Neural crest cell (in vitro differentiated cells): ENCODE results near the gene FNDC11. TPM values are rescaled to one million over a fixed set of nuclear protein-coding genes. Genes with fewer than 3 reads are reported as not detected.

Experiments used
- DNase-seq: peaks from one replicate; pipeline ENCODE4 v3.0.0; 2021; ENCODE audit warnings: low read depth, mixed read lengths, low spot score
- H3K27ac Mint-ChIP-seq: one replicate; pipeline ENCODE4 v1.8.0; 2021; ENCODE audit warnings: mild to moderate bottlenecking, mixed read lengths; ENCODE audit not compliant: unreplicated experiment
- H3K27me3 Mint-ChIP-seq: 2 replicates; pipeline ENCODE4 v1.8.0; 2021; ENCODE audit warnings: low read depth, mild to moderate bottlenecking, mixed read lengths
- H3K36me3 Mint-ChIP-seq: 2 replicates; pipeline ENCODE4 v1.8.0; 2021; ENCODE audit warnings: low read depth, mild to moderate bottlenecking, mixed read lengths
- H3K4me1 Mint-ChIP-seq: 2 replicates; pipeline ENCODE4 v1.8.0; 2021; ENCODE audit warnings: mixed read lengths
- H3K4me3 Mint-ChIP-seq: one replicate; pipeline ENCODE4 v1.8.0; 2021; ENCODE audit warnings: mild to moderate bottlenecking, mixed read lengths
- H3K9me3 Mint-ChIP-seq: 2 replicates; pipeline ENCODE4 v1.8.0; 2021; ENCODE audit warnings: mixed read lengths
- CTCF ChIP-seq: fragments of 200-600 bp; sonication (generic); conservative IDR thresholded peaks from 2 replicates; pipeline ENCODE4 v1.5.0; 2021; ENCODE audit warnings: antibody characterized with exemption, mild to moderate bottlenecking
- total RNA-seq: library from RNA; stranded (reverse); gene quantifications from 2 replicates; pipeline ENCODE4 v1.2.1, GENCODE V29; 2021

FNDC11 gene
- total RNA-seq, 1 donor from 2014 or later: 1.9 TPM

- no peaks in the 10 kb centered on the region for H3K36me3 Mint-ChIP-seq
- H3K27me3 Mint-ChIP-seq: peaks cover 4% of the 10 kb centered on the region
- peaks cover 5% of the 10 kb centered on the region for H3K4me1 Mint-ChIP-seq
- TF ChIP-seq CTCF: no peak
- H3K9me3 Mint-ChIP-seq: no peaks in the 10 kb centered on the region
- H3K4me3 Mint-ChIP-seq: no peak overlapping the region
- H3K27ac Mint-ChIP-seq: no peak overlapping the region
- DNase-seq: no peak
Observed at GRCh38 chr20:63546256-63546955, 7.6 kb upstream of the FNDC11 start.

GRCh38 chr20:63546956-63547724, 6.8 kb upstream of the FNDC11 start:
- Mint-ChIP-seq H3K36me3 (no peaks in the 10 kb centered on the region), H3K27ac (no peak overlapping the region), H3K27me3 (peaks cover 4% of the 10 kb centered on the region), H3K9me3 (no peaks in the 10 kb centered on the region), H3K4me1 (peaks cover 5% of the 10 kb centered on the region), H3K4me3 (no peak overlapping the region)
- TF ChIP-seq CTCF: no peak
- DNase-seq: no peak

- no peak for DNase-seq
- Mint-ChIP-seq H3K9me3 (no peaks in the 10 kb centered on the region), H3K4me3 (no peak within 1 kb of the TSS), H3K27ac (no peak within 1 kb of the TSS), H3K4me1 (peaks cover 5% of the 10 kb centered on the region), H3K36me3 (no peaks in the 10 kb centered on the region), H3K27me3 (peaks cover 4% of the 10 kb centered on the region)
- TF ChIP-seq CTCF: no peak
Observed at GRCh38 chr20:63547725-63548480, 6.1 kb upstream of the FNDC11 start, which contains the start of gene SRMS. SRMS (minus strand) TSS chr20:63547749; CDS start chr20:63547463, 286 bp downstream.

GRCh38 chr20:63548542-63548941, 5.4 kb upstream of the FNDC11 start:
- Mint-ChIP-seq H3K9me3 (no peaks in the 10 kb centered on the region), H3K27ac (no peak overlapping the region), H3K36me3 (no peaks in the 10 kb centered on the region), H3K4me1 (peaks cover 5% of the 10 kb centered on the region), H3K4me3 (no peak overlapping the region), H3K27me3 (peaks cover 4% of the 10 kb centered on the region)
- no peak for TF ChIP-seq CTCF
- DNase-seq: no peak

- H3K4me1 Mint-ChIP-seq: peaks cover 5% of the 10 kb centered on the region
- H3K36me3 Mint-ChIP-seq: no peaks in the 10 kb centered on the region
- no peak overlapping the region for H3K27ac Mint-ChIP-seq
- DNase-seq: no peak
- H3K4me3 Mint-ChIP-seq: no peak overlapping the region
- no peaks in the 10 kb centered on the region for H3K9me3 Mint-ChIP-seq
- no peak for TF ChIP-seq CTCF
- peaks cover 4% of the 10 kb centered on the region for H3K27me3 Mint-ChIP-seq
Observed at GRCh38 chr20:63549019-63549418, 4.9 kb upstream of the FNDC11 start.
